Glutamatergic neuron (in vitro differentiated cells): ENCODE results near the gene ZNF484. TPM values are rescaled to one million over a fixed set of nuclear protein-coding genes. Genes with fewer than 3 reads are reported as not detected.
"Not testable (repeated sequence)": the region's sequence is repeated elsewhere in the genome, so short reads cannot be mapped to it uniquely, and the experiment has no call there.

ENCODE experiments used
- DNase-seq: peaks from one replicate; pipeline ENCODE4 v3.0.0; 2022
- H3K27ac Mint-ChIP-seq: one replicate; pipeline ENCODE4 v1.8.0; 2020; ENCODE audit warnings: mild to moderate bottlenecking, mixed read lengths, inconsistent platforms; ENCODE audit not compliant: unreplicated experiment
- H3K27me3 Mint-ChIP-seq: one replicate; pipeline ENCODE4 v1.8.0; 2020; ENCODE audit warnings: mild to moderate bottlenecking, moderate library complexity, mixed read lengths, inconsistent platforms; ENCODE audit not compliant: unreplicated experiment
- H3K36me3 Mint-ChIP-seq: one replicate; pipeline ENCODE4 v1.8.0; 2020; ENCODE audit warnings: mild to moderate bottlenecking, mixed read lengths, inconsistent platforms; ENCODE audit not compliant: unreplicated experiment
- H3K4me1 Mint-ChIP-seq: one replicate; pipeline ENCODE4 v1.8.0; 2020; ENCODE audit warnings: mild to moderate bottlenecking, low read depth, mixed read lengths, inconsistent platforms; ENCODE audit not compliant: unreplicated experiment
- H3K4me3 Mint-ChIP-seq: one replicate; pipeline ENCODE4 v1.8.0; 2020; ENCODE audit warnings: mild to moderate bottlenecking, mixed read lengths, inconsistent platforms; ENCODE audit not compliant: unreplicated experiment
- H3K9me3 Mint-ChIP-seq: one replicate; pipeline ENCODE4 v1.8.0; 2020; ENCODE audit warnings: mild to moderate bottlenecking, moderate library complexity, mixed read lengths, inconsistent platforms; ENCODE audit not compliant: unreplicated experiment
- total RNA-seq: library from RNA; stranded (reverse); fragmentation: NEBNext Ultra II Directional; extraction: Animal tissue kit (Norgen Biotek cat#: 25700); gene quantifications from one replicate; pipeline ENCODE4 v1.2.1, GENCODE V29; 2021; ENCODE audit not compliant: unreplicated experiment
- TF ChIP-seq, protein P1 (sequence below): fragments of 200-600 bp; sonication (generic); IDR thresholded peaks from one replicate; pipeline ENCODE4 v1.5.0; 2021; ENCODE audit not compliant: partially characterized antibody, unreplicated experiment

The ZNF484 gene
- total RNA-seq, 1 donor from 2014 or later, result 14.4 TPM

DNA sequence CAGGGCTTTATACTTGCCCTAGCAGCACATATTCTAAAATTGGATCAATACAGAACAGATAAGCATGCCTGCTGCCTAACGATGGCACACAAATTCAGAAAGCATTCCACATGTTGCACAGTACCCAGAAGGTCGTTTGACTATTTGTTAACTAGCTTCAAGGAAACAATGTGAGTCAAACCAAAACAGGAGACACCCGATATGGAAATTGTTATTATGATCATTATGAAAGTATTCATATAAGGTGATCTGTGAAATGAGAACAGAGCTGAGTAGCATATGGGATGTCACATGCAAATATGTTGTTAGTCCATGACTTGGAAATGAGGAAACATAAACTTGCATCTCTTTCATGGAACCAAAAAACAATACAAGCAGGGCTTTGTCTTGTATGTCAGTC, 56.9 kb downstream of the ZNF484 start:
- TF ChIP-seq, protein P1, sequence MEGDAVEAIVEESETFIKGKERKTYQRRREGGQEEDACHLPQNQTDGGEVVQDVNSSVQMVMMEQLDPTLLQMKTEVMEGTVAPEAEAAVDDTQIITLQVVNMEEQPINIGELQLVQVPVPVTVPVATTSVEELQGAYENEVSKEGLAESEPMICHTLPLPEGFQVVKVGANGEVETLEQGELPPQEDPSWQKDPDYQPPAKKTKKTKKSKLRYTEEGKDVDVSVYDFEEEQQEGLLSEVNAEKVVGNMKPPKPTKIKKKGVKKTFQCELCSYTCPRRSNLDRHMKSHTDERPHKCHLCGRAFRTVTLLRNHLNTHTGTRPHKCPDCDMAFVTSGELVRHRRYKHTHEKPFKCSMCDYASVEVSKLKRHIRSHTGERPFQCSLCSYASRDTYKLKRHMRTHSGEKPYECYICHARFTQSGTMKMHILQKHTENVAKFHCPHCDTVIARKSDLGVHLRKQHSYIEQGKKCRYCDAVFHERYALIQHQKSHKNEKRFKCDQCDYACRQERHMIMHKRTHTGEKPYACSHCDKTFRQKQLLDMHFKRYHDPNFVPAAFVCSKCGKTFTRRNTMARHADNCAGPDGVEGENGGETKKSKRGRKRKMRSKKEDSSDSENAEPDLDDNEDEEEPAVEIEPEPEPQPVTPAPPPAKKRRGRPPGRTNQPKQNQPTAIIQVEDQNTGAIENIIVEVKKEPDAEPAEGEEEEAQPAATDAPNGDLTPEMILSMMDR, result no peak
- Mint-ChIP-seq H3K4me1 (no peaks in the 10 kb centered on the region), H3K4me3 (no peak overlapping the region), H3K36me3 (no peaks in the 10 kb centered on the region), H3K27me3 (no peaks in the 10 kb centered on the region), H3K27ac (no peak overlapping the region), H3K9me3 (no peaks in the 10 kb centered on the region)
- DNase-seq, result no peak

DNA sequence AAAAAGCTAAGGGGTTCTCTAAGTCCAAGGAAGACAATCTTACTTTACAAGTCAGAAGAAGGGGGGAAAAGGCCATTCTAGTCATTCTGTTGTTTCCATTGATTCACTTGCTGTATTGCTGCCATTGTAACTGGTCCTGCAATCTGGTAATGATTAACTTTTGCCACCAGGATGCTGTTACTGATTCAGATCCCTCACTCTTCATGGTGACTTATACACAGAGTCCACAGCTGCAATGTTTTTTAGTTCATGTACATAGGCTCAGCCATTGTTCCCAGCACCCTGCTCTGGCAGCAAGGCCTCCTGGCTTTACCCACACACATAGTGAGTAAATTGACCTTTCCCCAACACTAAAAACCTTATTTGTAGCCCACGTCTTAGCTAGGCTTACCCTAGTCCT, 57.9 kb downstream of the ZNF484 start:
- not testable (repeated sequence) for H3K36me3 Mint-ChIP-seq, H3K27me3 Mint-ChIP-seq, H3K4me3 Mint-ChIP-seq, DNase-seq, H3K4me1 Mint-ChIP-seq, H3K9me3 Mint-ChIP-seq, H3K27ac Mint-ChIP-seq

DNA sequence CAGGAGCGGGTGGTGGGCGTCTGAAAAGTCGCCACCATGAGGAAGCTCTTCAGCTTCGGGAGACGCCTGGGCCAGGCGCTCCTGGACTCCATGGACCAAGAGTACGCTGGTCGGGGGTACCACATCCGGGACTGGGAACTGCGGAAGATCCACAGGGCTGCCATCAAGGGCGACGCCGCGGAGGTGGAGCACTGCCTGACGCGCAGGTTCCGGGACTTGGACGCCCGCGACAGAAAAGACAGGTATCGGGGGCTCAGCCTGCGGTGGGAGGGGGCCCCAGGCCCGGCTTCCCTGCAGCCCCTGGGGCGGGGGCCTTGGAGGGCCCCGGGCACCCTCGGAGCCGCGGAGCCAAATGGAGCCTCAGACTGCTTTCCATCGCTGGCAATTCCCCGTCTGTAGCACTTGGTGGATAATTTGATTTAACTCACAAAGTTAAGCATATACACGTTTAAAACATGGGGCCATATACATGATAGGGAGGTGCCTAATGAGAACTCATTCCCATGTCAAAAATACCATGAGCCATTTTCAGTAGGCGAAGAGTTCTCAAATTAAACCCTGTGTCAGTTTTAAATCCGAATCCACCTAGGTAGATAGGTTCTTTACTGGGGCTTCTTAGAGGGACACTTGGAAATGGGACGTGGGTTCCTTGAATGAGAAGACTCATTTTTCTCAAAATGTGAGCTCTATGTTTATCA, 68.1 kb downstream of the ZNF484 start:
- not testable (repeated sequence) for H3K36me3 Mint-ChIP-seq, H3K27ac Mint-ChIP-seq, H3K4me1 Mint-ChIP-seq, H3K9me3 Mint-ChIP-seq, DNase-seq
- H3K4me3 Mint-ChIP-seq, result peak overlapping the region; percentile 86
- H3K27me3 Mint-ChIP-seq, result peaks cover 10% of the 10 kb centered on the region

DNA sequence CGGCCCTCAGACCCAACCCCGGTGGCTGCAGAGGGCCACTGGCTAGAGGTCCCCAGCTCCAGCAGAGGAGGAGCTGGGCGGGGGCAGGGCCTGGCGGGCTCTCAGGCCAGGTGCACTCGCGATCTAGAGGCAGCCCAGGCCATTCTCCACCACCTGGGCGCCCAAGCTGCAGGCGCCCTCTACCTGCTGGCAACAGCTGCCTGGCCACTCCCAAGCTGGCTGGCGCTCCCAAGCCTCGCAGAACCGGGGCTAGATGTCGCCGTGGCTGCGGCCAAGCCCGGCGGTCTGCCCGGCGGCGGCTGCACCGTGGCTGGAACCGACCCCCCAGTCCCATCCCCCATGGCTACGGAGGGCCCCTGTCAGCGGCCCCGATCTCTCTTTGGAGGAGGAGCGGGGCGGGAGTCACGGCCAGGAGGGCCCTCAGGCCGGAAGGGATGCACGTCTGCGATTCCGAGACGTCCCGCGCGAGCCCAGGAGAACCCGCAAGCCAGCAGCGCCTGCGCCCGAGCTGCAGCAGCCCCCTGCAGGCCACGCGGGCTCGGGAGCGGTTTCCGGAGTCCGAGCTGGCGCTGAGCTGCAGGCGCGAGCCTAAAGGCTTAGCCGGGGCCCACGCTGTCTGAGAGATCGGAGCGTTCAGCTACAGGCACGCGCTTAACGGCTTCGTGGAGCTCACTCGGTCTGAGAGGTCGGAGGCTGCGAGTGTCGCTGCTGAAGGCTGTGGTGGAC, 68.9 kb downstream of the ZNF484 start:
- Mint-ChIP-seq H3K4me3 (peak overlapping the region; percentile 86), H3K36me3 (no peaks in the 10 kb centered on the region), H3K27me3 (peaks cover 10% of the 10 kb centered on the region), H3K27ac (no peak overlapping the region), H3K9me3 (peaks cover 2% of the 10 kb centered on the region), H3K4me1 (no peaks in the 10 kb centered on the region)
- peak; percentile 93 for DNase-seq
- TF ChIP-seq, protein P1, result peak; percentile 27

DNA sequence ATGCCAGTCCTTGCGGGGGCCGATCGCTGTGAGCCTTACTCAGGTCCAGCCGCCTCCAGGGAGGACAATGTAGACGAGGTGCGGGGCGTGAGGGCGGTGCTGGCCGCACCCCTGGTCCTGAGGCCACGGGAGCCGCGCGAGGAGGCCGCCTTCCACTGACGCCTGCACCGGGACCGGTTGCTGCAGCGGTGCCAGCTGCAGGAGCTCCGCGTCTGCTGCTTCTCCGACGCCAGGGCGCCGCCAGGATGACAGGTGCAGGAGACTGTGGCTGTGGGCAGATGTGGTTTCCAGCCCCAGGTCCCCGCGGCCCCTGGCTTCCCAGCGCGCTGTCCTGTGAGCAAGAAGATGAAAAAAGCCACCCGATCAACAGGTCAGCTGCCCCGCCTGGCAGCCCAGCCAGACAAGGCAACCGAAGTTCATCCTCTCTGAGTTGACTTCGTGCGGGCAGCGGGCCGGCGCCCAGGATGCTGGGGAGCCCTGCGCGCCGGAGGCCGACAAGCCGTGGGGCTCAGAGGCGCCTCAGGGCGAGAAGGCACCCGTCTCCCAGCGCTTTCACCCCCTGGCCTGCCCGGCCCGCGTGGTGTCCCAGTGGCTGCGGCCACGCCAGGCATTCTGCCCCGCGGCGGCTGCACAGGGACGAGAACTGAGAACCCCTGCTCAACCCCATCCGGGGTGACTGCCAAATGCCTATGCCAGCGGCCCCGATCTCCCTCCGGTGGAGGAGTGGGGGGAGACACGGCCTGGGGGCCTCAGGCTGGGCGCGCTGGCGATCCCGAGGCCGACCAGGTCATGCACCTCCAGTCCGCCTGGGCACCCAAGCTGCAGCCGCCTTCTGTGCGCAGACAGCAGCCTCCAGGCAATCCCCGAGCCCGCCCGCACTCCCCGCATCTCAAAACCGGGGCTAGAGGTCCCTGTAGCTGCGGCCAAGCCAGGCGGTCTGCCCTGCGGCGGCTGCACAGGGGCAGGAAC, 69.8 kb downstream of the ZNF484 start:
- no peaks in the 10 kb centered on the region for H3K36me3 Mint-ChIP-seq
- no peaks in the 10 kb centered on the region for H3K4me1 Mint-ChIP-seq
- H3K27ac Mint-ChIP-seq, result no peak overlapping the region
- DNase-seq, result peak; percentile 55
- no peak overlapping the region for H3K4me3 Mint-ChIP-seq
- peaks cover 2% of the 10 kb centered on the region for H3K9me3 Mint-ChIP-seq
- TF ChIP-seq, protein P1, result no peak
- H3K27me3 Mint-ChIP-seq, result peaks cover 10% of the 10 kb centered on the region
